Measurements from ENCODE around the gene TSC22D3. TPM values are rescaled to one million over a fixed set of nuclear protein-coding genes. Genes with fewer than 3 reads are reported as not detected.

Gene TSC22D3
- total RNA-seq, 2 experiments from 2014 or later = 17.6 to 20.4 TPM

DNA sequence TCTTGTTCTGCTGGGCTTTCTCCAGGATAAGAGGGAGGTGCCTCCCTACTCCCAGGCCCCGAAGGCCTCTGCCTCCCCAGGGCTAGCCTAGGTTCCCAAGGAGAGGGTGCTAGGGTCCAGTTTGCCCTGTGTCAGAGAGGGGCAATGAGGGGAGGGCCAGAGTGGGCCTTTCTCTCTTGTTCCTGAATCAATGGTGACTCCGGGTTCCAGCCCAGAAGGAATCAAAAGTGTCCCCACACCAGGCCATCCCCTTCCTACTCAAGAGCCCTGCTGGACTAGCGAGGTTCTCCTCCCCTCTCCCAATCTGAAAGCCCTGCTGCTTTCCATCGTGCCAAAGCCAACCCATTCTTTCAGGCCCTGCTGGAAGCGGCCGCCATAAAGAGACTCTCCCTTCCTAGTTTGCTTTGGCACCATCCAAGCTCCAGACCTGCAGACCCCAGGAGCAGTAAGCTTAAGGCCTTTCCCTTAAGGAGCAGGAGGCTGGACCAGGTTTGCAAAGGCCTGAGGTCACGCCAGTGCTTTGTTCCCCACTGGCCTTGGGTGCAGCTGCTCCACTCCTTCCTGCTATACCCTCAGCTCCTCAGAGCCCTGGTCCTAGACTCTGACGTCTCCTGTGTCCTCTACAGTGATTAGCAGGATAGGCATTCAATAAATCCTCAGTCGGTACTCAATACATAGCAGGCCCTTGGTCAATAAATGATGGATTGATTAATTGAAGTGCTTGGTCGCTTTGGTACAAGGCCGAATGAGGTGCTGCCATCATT lies 10.6 kb downstream of the TSC22D3 start:
- CTCF ChIA-PET = no interaction called here
- POLR2A ChIA-PET = no interaction called here

DNA sequence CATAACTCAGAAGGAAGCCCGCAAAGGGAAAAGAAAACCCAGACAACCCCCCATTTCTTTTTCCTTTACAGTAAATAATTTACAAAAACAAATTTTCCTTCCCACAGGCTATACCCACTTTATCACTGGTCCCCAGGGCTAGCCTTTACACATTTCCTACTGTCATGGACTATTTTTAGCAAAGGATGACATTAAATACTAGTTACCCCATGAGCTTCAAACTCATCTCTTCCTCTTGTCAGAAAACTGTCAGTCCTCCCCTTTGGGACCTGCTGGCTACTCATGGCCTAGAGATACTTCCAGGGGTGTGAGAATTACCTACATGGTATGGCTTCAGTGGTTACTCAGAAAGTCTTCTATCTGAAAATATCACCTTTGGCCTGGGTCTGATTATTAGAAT lies 11.9 kb downstream of the TSC22D3 start:
- POLR2A ChIA-PET = no interaction called here
- CTCF ChIA-PET = no interaction called here

DNA sequence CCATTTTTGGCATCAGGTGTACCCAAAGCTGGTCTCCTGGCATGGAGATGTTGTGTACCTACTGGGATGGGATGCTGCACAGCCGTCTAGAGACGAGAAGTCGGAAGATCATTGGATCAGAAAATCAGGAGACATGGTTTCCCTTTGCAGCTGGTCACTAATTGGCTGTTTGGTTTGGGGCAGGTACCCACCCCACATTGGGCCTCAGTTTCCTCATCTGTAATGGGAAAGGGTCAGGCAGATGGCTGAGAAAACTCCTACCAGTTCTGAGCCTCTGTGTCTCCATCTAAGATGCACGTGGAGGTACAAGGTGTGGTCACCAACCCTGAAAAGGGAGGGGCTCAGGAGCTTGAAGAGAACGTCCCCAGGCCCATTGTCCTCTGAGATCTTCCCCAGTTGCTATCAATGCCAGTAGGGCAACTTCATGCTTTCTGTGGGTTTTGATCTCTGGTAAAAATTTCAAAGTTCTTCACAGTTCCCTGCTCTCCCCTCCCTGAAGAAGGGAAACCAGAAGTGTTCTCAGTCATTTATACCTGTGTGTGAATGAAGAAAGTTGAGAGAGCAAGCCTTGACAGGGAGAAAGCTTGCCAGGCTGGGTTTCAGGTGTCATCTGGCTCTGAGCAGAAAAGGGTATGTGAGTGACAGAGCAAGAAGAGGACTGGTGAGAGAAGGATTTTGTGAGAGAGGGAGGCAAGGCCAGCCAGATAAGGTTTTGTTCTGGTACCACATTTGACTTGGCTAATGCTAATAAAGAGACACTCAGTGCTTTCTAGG lies 15.1 kb downstream of the TSC22D3 start:
- POLR2A ChIA-PET = no interaction called here
- CTCF ChIA-PET = no interaction called here

DNA sequence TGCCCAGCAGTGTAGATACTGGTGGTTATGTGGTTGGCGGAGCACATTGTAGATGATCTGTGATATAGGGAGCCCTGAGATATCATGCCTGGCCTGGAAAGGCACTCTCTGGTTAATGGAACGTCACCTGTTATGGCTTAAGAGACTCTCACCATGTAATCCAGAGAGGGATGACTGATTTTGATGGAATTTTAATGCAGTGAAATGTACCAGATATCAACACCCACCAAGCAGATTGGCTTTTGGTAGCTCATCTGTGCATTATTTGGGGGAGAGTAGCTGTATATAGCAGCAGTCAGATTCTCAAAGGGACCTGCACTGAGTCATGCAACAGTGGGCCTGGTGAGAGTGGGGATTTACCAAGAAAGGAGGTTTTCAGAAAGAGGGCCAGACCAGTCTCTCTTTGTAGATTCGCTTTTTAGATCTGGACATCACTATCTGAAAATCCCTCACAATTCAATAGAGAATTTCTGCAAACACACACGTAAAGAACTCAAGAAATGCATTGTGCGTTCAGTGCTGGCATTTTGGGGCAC lies 17.3 kb downstream of the TSC22D3 start:
- POLR2A ChIA-PET = no interaction called here
- CTCF ChIA-PET = no interaction called here

DNA sequence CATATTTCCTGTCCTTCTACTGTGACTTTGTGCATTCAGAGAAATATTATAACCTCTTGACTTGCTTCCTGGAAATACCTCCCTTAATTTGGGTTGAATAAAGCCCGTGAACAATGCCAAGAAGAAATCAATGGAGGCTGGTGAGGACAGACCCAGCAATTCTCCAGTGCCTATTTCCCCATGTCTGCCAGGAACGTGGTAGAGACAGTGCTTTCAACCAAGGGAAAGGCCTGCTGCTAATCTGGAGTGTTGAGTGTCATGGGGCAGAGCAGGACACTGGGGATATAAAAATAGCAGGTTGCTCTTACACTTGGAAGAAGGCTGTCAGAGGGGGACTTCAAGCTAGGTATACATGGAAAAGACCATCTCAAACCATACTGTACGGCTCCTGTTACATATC lies 19.9 kb downstream of the TSC22D3 start:
- CTCF ChIA-PET = interaction anchor here (1.0 kb wide), 1 partner anchor 100 kb away, joined by 3 read pairs; no protein-coding TSS in a partner anchor

DNA sequence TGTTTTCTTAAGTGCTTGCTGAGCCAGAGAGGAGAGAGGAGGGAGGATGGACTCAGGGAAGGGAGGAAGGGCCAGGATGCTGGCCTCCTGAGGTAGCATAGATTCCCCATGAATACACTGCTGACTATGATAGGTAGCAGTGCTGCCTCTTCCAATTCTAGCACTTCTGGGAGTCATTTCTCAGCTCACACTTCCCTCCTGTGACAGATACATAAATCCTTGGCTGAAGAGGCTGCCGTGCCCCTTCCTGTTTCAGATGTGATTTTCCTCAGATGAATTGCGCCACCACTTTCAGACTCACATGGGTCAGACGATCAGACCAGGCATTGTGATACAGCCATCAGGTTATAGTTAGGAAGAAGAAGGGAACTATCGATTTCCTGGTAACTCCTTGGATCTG lies 22.4 kb downstream of the TSC22D3 start:
- POLR2A ChIA-PET = no interaction called here
- CTCF ChIA-PET = no interaction called here

More for the DNA sequence above, 19.9 kb downstream of the TSC22D3 start:
- POLR2A ChIA-PET = no interaction called here

DNA sequence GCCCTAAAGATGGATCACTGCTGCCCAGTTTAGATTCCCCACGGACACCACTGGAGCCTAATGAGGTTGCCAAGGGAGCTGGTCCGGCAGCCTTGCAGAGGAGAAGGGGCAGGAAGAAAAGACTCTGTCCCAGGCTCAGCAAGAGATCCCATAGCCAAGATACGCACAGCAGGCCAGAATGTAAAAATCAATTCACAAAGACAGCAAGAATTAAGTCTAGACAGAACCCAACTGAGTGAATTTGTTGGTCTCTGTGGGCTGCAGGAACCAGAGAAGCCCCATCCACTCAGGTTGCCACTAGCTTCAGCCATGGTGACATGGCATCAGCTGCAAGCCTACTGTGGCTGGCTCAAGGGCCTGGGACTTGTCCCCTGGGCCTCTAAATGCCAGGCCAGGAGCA lies 22.9 kb downstream of the TSC22D3 start:
- ChIA-PET CTCF (no interaction called here), POLR2A (no interaction called here)

DNA sequence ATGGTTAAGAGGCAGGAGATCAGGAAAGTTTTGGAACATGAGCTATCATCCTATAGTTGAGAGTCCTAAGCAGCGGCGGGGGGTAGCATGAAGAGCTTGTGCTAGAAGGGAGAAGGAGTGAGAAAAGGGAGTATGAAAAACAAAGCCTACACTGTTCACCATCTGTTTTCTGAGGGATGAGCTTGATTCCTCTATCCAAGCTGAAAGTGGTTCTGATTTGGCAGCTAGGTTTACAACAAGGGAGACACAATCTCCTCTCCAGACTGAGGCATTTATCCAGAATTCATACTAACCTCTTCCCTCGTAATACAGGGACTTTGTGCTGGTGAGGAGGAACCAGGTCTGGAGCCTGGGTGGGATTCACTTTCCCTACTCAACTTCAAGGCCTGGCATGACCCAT lies 23.5 kb downstream of the TSC22D3 start:
- CTCF ChIA-PET = no interaction called here
- POLR2A ChIA-PET = no interaction called here

DNA sequence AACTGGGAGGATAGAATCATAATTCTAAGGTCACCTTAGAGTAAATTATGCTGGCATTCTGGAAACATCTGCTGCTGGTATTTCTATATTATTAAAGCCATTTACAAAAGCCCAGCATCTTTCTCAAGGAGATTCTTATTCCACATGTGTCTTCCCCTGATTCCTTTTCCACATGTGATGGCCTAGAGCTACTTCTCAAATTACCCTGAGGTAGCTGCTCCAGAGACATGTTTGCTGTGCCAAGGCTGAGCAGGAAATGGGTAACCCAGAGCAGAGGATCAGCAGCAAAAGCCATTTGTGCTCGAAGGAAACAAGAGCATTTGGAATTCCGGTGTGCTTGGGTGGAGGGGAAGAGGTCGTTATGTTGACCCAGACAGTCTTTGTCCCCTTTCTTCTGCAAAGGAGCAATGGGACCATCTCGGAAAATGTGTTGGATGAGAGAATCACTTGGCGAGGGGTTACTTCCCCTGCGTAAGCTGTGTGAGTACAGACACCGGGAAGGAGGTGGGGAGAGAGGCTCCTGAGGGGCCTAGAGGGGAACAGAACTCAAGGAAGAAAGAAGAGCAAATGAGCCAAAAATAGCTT lies 24.6 kb downstream of the TSC22D3 start:
- POLR2A ChIA-PET = no interaction called here
- CTCF ChIA-PET = interaction anchor here (1.3 kb wide), 1 partner anchor 25 kb away, joined by 4 read pairs; no protein-coding TSS in a partner anchor

DNA sequence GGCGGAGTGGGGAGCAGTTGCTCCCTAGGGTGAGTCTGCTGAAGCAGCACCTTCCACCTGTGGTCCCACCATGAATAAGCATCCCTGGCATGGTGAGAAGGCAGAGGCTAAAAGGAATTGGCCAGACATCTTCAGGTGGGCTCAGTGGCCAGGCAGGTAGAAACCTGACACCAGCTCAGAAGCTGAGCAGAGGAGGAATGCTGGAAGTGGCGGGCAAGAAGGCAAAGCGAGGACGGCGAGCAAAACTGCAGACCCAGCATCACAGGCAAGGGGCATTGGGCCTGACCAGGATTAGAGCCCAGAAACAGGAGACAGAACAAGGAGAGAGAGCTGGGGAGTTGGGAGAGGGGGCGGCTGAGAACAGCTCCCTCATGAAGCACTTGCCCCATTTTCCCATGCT lies 25.3 kb downstream of the TSC22D3 start:
- POLR2A ChIA-PET = no interaction called here
- CTCF ChIA-PET = interaction anchor here (1.3 kb wide), 1 partner anchor 26 kb away, joined by 4 read pairs; no protein-coding TSS in a partner anchor

DNA sequence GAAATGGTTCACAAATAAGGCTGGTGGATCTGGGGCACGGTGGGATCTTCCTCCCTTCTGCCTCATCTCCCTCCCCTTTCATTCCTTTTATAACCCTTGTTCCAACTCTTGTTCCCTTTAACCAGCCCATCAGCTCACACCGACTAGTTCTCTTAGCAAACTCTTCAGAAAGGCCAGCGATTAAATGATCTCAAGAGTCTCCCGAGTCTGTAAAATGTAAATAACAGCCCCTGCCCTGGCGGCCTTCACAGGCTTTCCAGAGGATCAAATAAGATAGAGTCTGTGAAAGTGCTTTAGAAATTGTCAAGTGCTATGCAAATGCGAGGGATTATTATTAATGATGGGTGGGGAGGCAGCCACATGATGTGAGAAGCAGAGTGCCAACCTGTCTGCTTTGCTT lies 27.1 kb downstream of the TSC22D3 start:
- POLR2A ChIA-PET = no interaction called here
- CTCF ChIA-PET = interaction anchor here (1.7 kb wide), 1 partner anchor 29 kb away, joined by 5 read pairs; the partner anchor contains the start of gene NCBP2L

DNA sequence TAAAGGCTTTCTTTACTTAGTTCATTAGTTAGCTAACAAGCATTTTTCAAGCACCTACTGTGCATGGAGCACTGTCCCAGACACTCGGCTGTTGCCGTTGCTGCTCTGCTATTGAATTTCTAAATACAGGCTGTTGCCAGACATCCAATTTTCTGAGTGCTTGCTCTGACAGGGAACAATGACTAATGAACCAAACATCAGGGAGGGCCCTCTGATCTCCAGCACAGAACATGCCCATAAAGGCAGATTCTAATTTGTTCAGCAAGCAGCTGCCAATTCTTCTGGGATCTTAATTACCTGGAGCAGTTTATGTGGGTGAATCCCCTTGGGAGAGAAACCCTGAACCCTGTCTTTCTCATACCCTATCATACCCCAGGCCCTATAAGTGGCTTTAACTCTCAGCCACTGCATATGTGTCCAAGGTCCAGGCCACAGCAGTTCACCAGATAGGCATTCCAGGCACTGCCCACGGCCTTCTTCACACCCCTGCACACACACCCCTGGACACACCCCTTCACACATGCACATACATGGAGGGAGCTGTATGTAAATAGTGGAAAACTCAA lies 27.9 kb downstream of the TSC22D3 start:
- ChIA-PET CTCF (interaction anchor here (1.7 kb wide), 1 partner anchor 30 kb away, joined by 5 read pairs; the partner anchor contains the start of gene NCBP2L), POLR2A (no interaction called here)

DNA sequence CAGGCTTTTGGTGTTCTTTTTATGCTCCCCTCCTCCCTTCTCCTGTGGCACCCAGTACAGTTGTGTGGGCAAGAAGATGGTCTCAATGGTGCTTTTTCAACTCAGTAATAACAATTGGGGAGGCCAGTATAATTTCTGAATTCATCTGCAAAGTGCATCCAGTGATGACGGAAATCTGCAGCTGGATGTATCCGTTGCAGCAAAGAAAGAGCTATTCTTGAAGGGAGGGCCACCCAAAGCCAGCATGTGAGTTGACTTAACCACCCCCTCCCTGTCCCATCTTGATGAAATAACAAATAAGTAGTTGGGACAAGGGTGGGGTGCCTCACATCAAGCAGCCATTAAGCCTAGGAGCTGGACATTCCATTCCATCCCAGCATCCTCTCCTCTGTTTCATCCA lies 30.7 kb downstream of the TSC22D3 start:
- POLR2A ChIA-PET = no interaction called here
- CTCF ChIA-PET = interaction anchor here (1.5 kb wide), 1 partner anchor 31 kb away, joined by 5 read pairs; the partner anchor contains the start of gene TSC22D3

DNA sequence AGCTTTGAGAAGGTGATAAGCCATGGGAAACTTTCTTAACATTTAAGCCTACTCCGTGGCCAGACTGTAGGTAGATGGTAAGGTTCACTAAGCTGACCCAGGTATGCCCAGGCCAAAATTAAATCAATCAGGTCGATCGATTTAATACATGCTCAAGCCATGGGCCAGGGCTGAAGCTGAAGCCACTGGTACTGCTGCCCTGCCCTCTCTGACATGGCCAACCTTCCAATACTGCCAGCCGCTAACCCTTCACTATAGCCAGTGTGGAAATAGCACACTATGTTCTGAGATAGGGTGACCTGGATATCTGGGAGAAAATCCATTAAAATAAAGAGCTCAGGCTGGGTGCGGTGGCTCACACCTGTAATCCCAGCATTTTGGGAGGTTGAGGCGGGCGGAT lies 31.6 kb downstream of the TSC22D3 start:
- ChIA-PET POLR2A (no interaction called here), CTCF (interaction anchor here (1.5 kb wide), 1 partner anchor 32 kb away, joined by 5 read pairs; the partner anchor contains the start of gene TSC22D3)

DNA sequence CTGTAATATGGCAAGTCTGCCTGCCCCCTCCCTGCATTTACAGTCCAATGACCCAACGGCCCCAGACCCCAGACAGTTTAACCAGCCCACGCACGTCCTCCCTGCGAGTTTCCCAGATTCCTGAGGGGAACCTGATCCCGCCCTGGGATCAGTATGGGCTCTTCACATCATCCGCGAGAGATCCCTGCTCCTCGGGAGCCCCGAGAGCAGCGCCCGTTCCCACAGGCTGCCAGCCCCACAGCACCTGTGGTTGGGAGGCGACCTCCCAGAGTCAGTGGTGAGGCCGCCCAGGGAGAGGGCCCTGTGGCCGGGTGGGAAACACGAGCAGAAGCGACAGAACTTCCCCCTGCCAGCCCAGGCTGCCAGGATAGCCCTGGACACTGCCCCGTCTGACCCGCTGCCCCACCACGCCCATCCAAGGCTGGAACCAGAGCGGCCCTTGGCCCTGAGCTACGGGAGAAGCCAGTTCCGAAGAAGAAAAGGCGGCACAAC lies 32.8 kb downstream of the TSC22D3 start:
- POLR2A ChIA-PET = interaction anchor here (0.6 to 1.0 kb wide), 3 partner anchors 63 to 292 kb away, joined by 3 to 4 read pairs (median 3); no protein-coding TSS in a partner anchor
- CTCF ChIA-PET = interaction anchor here (2.3 to 2.7 kb wide), 2 partner anchors 26 to 34 kb away, joined by 7 to 12 read pairs; partner anchors contain the start of genes NCBP2L and TSC22D3

DNA sequence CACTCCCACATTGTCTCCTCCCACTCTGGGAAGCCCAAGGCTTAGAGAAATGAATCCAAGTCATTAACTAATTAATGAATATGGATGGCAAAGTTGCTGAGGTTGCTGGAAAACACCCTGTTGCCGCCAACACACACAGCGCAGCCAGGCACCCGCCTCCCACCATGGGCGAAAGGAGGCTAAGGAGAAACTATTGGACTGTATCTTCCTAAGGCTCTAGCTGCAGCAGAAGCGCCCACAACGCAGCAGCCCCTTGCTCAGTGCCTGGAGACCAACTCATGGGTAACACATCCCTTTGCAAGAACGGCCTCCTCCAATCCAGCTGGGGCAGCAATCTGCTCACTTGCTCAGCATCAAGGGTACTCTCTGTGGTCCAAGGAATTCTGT lies 34.2 kb downstream of the TSC22D3 start:
- ChIA-PET POLR2A (interaction anchor here (0.7 to 2.1 kb wide), 3 partner anchors 25 to 329 kb away, joined by 3 to 7 read pairs (median 4); no protein-coding TSS in a partner anchor), CTCF (interaction anchor here (1.7 to 2.7 kb wide), 3 partner anchors 22 to 35 kb away, joined by 5 to 12 read pairs (median 7); partner anchors contain the start of genes NCBP2L and TSC22D3)

DNA sequence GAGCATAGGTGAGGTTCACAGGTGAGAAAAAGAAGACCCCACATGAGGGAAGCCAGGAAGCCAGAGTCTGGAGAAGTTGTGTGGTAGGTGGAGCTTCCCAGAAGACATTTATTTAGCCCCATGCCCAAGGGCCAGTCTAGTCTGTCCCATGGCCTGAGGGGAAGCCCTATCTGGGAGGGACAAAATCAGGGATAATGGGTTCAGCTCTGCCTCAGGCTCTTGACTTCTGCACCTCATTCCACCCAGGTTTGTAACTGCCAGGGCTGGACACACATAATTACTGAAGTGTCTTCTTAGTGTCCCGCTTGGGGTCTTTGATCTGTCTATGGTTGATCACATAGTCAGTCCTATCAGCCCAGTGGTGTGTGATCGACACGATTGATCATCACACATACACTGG lies 36.0 kb downstream of the TSC22D3 start:
- CTCF ChIA-PET = no interaction called here
- POLR2A ChIA-PET = no interaction called here

DNA sequence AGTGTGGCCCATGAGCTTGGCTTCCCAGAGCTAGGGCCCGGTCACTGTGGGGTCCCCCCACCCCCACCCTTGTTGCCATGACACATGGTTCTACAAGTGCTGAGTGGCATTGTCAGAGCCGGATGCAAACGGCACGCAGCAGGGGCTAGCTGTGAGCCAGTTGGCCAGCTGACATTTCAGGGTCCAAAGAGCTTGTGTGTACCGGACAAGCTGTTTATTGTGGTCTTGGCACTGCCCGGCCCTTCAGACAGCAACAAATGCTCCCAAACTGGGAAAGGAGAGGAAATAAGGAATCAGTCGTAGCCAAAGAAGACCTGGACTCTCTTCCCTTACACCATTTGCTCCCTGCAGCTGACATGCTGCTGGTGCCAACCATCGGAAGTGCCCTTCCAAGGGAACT lies 36.8 kb downstream of the TSC22D3 start:
- ChIA-PET CTCF (no interaction called here), POLR2A (no interaction called here)

DNA sequence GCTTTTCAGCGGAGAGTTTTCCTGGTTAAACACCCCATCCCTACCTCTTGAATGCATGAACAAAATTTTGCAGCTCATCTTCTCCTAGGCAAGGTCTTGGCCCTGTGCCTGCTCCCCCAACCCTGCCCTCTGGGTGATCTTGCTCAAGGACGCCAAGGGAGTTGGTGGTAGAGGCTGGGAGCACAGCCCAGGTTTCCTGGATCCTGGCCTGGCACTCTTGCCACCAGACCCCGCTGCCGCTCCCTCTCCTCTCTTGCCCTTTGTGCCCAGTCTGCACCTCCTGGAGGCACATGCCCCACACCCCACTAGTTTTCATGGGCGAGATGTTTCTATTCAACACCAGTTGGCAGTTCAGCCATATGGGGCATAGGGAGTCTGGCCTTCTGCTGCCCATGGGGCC lies 37.3 kb downstream of the TSC22D3 start:
- POLR2A ChIA-PET = no interaction called here
- CTCF ChIA-PET = no interaction called here

Measured in activated CD8-positive, alpha-beta memory T cell treated with anti-CD3 and anti-CD28 coated beads for 36 hours (primary cell).